PC-3 (cell line): ENCODE results near the gene ADAMTSL3. TPM values are rescaled to one million over a fixed set of nuclear protein-coding genes. Genes with fewer than 3 reads are reported as not detected.
A peak's percentile ranks its signal among the peaks of the same experiment; 100 is the strongest.

ENCODE experiments used
- ATAC-seq: fragments of 200-7000 bp; cut with Tn5 transposase; 2 replicates; pipeline ENCODE4 v1.9.1; 2020; ENCODE audit warnings: mild to moderate bottlenecking, moderate library complexity
- BruUV-seq: library from RNA; stranded (reverse); fragments of 400-500 nt; replicated peaks from 2 replicates; lab custom pipeline; 2021; lab: Mats Ljungman, UMichigan
- CTCF ChIA-PET: fragments of 300-600 bp; sonication (Branson Sonifier 250); formaldehyde crosslinking; loops from one replicate; lab custom pipeline; 2022; ENCODE audit warnings: antibody characterized with exemption; lab: Charles Lee
- POLR2A ChIA-PET: fragments of 300-600 bp; sonication (Branson Sonifier 250); formaldehyde crosslinking; loops from one replicate; lab custom pipeline; 2022; ENCODE audit warnings: antibody characterized with exemption; ENCODE audit not compliant: unreplicated experiment; lab: Charles Lee
- DNase-seq: peaks from one replicate; pipeline ENCODE4 v3.0.0-alpha.2; 2015
- H2AFZ ChIP-seq: fragments of 300-600 bp; sonication (generic); 2 replicates; pipeline ENCODE4 v1.6.0; 2016; ENCODE audit warnings: antibody characterized with exemption, low read length
- H3F3A ChIP-seq: fragments of 300-600 bp; sonication (generic); one replicate; pipeline ENCODE4 v1.6.0; 2017; ENCODE audit warnings: antibody characterized with exemption, low read length, control low read depth, mild to moderate bottlenecking; ENCODE audit not compliant: unreplicated experiment
- H3K27ac ChIP-seq: fragments of 300-600 bp; sonication (generic); 2 replicates; pipeline ENCODE4 v1.5.1; 2016; ENCODE audit warnings: mild to moderate bottlenecking, low read length
- H3K27me3 ChIP-seq: fragments of 300-600 bp; sonication (generic); 2 replicates; pipeline ENCODE4 v1.6.1; 2016; ENCODE audit warnings: low read length, mixed read lengths
- H3K36me3 ChIP-seq: fragments of 300-600 bp; sonication (generic); 2 replicates; pipeline ENCODE4 v1.6.1; 2016; ENCODE audit warnings: low read depth, mixed run types, low read length, mixed read lengths
- H3K4me1 ChIP-seq: fragments of 300-600 bp; sonication (generic); 2 replicates; pipeline ENCODE4 v1.5.1; 2016; ENCODE audit warnings: low read length; ENCODE audit not compliant: insufficient read depth
- H3K4me2 ChIP-seq: fragments of 300-600 bp; sonication (generic); 2 replicates; pipeline ENCODE4 v1.6.0; 2016; ENCODE audit warnings: low read length
- H3K4me3 ChIP-seq: fragments of 300-600 bp; sonication (generic); 2 replicates; pipeline ENCODE4 v1.5.1; 2016; ENCODE audit warnings: mild to moderate bottlenecking, low read length, mixed read lengths
- H3K79me2 ChIP-seq: fragments of 300-600 bp; sonication (generic); 2 replicates; pipeline ENCODE4 v1.6.1; 2017; ENCODE audit warnings: low read length, mixed read lengths
- H3K9ac ChIP-seq: fragments of 300-600 bp; sonication (generic); 2 replicates; pipeline ENCODE4 v1.6.0; 2016; ENCODE audit warnings: mild to moderate bottlenecking, low read length
- H3K9me2 ChIP-seq: fragments of 300-600 bp; sonication (generic); replicated peaks from 2 replicates; pipeline ENCODE4 v1.6.1; 2016; ENCODE audit warnings: mixed run types, low read length, mixed read lengths
- H3K9me3 ChIP-seq: fragments of 300-600 bp; sonication (generic); 2 replicates; pipeline ENCODE4 v1.6.1; 2016; ENCODE audit warnings: low read length, mixed read lengths
- H4K20me1 ChIP-seq: fragments of 300-600 bp; sonication (generic); 2 replicates; pipeline ENCODE4 v1.6.1; 2016; ENCODE audit warnings: low read length, mixed read lengths
- CTCF ChIP-seq: fragments of 300-600 bp; sonication (generic); conservative IDR thresholded peaks from 2 replicates; pipeline ENCODE4 v1.5.1; 2017; ENCODE audit warnings: antibody characterized with exemption, low read depth, mild to moderate bottlenecking, low read length
- EZH2 ChIP-seq: fragments of 300-600 bp; sonication (generic); IDR thresholded peaks from one replicate; pipeline ENCODE4 v1.6.1; 2017; ENCODE audit warnings: antibody characterized with exemption, mild to moderate bottlenecking, low read length; ENCODE audit not compliant: unreplicated experiment
- EZH2phosphoT487 ChIP-seq: fragments of 300-600 bp; sonication (generic); IDR thresholded peaks from 2 replicates; pipeline ENCODE4 v1.6.1; 2018; ENCODE audit warnings: mild to moderate bottlenecking, antibody characterized with exemption, low read length, borderline replicate concordance
- intact Hi-C: fragments of 100-400 bp; cut with micrococcal nuclease; formaldehyde crosslinking; loops from 2 replicates; pipeline ENCODE4 v1.9.0; 2023
- total RNA-seq: library from RNA; depleted of rRNA; stranded (reverse); fragments of >200 nt; gene quantifications from 2 replicates; pipeline ENCODE4 v1.2.3, GENCODE V29; 2014

The ADAMTSL3 gene
- total RNA-seq, 1 experiment from 2014 or later = 7.9 TPM

- H3K9ac ChIP-seq = no peak overlapping the region
- H3K79me2 ChIP-seq = no peaks in the 10 kb centered on the region
- POLR2A ChIA-PET = interaction anchor here (0.7 kb wide), 1 partner anchor 15 kb away, joined by 3 read pairs; no protein-coding TSS in a partner anchor
- DNase-seq (peak; percentile 80), ATAC-seq (peak; percentile 72)
- intact Hi-C loops = no loop called here
- H3K9me3 ChIP-seq = no peaks in the 10 kb centered on the region
- no peaks in the 10 kb centered on the region for H3F3A ChIP-seq
- peak overlapping the region; percentile 42; the same call in 1 of the 2 replicates for H3K4me2 ChIP-seq
- no peaks in the 10 kb centered on the region for H4K20me1 ChIP-seq
- peak overlapping the region; percentile 31 for H3K27ac ChIP-seq
- no peak overlapping the region for H2AFZ ChIP-seq
- CTCF ChIA-PET = no interaction called here
- no peaks in the 10 kb centered on the region for H3K9me2 ChIP-seq
- H3K36me3 ChIP-seq = no peaks in the 10 kb centered on the region
- no TSS peak for BruUV-seq
- peaks cover 32% of the 10 kb centered on the region for H3K4me1 ChIP-seq
- H3K27me3 ChIP-seq = no peaks in the 10 kb centered on the region
- TF ChIP-seq EZH2 = no peak
- TF ChIP-seq CTCF = no peak
- TF ChIP-seq EZH2phosphoT487 = no peak
- no peak overlapping the region for H3K4me3 ChIP-seq
Observed at GRCh38 chr15:83709241-83709640, 55.3 kb downstream of the ADAMTSL3 start.

GRCh38 chr15:83709811-83710210 lies 55.9 kb downstream of the ADAMTSL3 start:
- CTCF ChIA-PET = no interaction called here
- Histone ChIP-seq H3K4me3 (no peak overlapping the region), H2AFZ (no peak overlapping the region), H4K20me1 (no peaks in the 10 kb centered on the region), H3K9me3 (no peaks in the 10 kb centered on the region), H3K27ac (peak overlapping the region; percentile 25), H3K27me3 (no peaks in the 10 kb centered on the region), H3K4me2 (0 out of 2 replicates have a peak overlapping the region, but pooled peaks have one; percentile 42), H3K9ac (no peak overlapping the region), H3K9me2 (no peaks in the 10 kb centered on the region), H3K4me1 (peaks cover 32% of the 10 kb centered on the region), H3K79me2 (no peaks in the 10 kb centered on the region), H3K36me3 (no peaks in the 10 kb centered on the region), H3F3A (no peaks in the 10 kb centered on the region)
- no peak for DNase-seq
- TF ChIP-seq CTCF = no peak
- no peak for TF ChIP-seq EZH2
- TF ChIP-seq EZH2phosphoT487 = no peak
- intact Hi-C loops = no loop called here
- ATAC-seq = no peak
- no TSS peak for BruUV-seq
- POLR2A ChIA-PET = no interaction called here

- Histone ChIP-seq H3K4me2 (no peak overlapping the region), H3K9ac (no peak overlapping the region), H3K27me3 (no peaks in the 10 kb centered on the region), H3K4me1 (peaks cover 36% of the 10 kb centered on the region), H2AFZ (no peak overlapping the region), H3K9me3 (no peaks in the 10 kb centered on the region), H4K20me1 (no peaks in the 10 kb centered on the region), H3K79me2 (no peaks in the 10 kb centered on the region), H3K9me2 (no peaks in the 10 kb centered on the region), H3F3A (no peaks in the 10 kb centered on the region), H3K27ac (no peak overlapping the region), H3K4me3 (no peak overlapping the region), H3K36me3 (no peaks in the 10 kb centered on the region)
- ATAC-seq (no peak), DNase-seq (peak; percentile 34)
- intact Hi-C loops = no loop called here
- TF ChIP-seq CTCF = no peak
- no peak for TF ChIP-seq EZH2
- no peak for TF ChIP-seq EZH2phosphoT487
- ChIA-PET CTCF (no interaction called here), POLR2A (no interaction called here)
- no TSS peak for BruUV-seq
Observed at GRCh38 chr15:83710452-83710851, 56.5 kb downstream of the ADAMTSL3 start.
